GM18519 (cell line): ENCODE data around the gene NFRKB.
"Not testable (repeated sequence)": the region's sequence is repeated elsewhere in the genome, so short reads cannot be mapped to it uniquely, and the experiment has no call there.

Experiments
- ATAC-seq: cut with Tn5 transposase; IDR thresholded peaks from one replicate; pipeline ENCODE4 v1.9.1; 2021; ENCODE audit warnings: mild to moderate bottlenecking, moderate library complexity; ENCODE audit not compliant: unreplicated experiment, low FRiP score

NFRKB gene

DNA sequence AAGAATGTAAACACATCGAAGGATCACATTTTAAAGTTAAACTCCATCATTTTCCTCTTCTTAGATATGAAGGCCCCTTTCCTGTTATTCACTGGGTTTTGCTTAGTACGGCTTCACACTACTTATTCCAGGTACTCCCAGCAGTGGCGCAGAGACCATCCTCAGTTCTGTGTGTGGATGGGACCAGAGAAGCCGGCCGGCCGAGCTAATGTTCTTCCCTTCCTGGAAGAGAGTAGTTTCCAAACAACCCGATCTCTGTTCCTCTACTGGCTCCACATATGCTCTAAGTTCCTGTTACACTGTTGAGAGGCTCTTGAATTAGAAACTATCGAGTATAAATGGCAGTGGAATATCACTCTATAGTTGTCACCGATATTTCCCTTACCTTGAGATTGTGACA is 684 bp upstream of the NFRKB start:
- ATAC-seq = no peak

- peak; percentile 5 for ATAC-seq
Measured at GRCh38 chr11:129894278-129895125, 876 bp downstream of the NFRKB start.

DNA sequence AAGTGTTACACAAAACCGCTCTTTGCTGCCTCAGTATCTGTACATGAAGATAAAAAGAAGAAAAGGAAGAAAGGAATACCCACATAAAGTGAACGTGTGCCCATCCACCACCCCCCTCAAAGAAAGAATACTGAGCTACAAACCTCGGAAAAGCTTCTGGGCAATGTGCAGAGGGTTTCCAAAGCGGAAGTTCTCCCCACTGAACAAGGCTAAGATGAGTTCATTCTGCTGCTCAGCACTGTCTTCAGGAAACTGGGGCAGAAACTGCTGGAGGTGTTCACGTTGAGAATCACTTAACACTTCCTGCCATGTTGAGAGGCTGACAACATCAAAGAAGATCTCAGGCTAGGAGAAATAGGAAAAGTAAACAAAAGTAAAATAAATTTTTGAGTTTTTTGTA is 6.9 kb downstream of the NFRKB start:
- no peak for ATAC-seq

DNA sequence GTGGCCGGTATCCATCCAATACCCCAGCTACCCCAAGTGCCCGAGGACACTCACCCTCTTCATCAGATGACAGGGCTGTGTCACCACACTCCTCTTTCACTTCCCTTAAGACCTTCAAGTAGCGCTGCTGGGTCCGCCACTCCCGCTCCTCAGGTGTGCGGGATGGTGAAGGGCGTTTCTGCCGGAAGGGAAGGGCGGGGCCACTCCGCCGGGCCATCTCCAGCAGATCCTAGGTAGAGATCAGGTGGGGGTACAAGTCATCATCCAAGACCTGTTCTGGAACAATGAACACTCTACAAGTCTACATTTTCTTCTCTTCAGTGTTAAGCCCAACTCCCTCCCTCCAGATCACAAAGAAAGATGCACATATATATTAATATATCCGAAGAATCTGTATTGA is 10.0 kb downstream of the NFRKB start:
- no peak for ATAC-seq

DNA sequence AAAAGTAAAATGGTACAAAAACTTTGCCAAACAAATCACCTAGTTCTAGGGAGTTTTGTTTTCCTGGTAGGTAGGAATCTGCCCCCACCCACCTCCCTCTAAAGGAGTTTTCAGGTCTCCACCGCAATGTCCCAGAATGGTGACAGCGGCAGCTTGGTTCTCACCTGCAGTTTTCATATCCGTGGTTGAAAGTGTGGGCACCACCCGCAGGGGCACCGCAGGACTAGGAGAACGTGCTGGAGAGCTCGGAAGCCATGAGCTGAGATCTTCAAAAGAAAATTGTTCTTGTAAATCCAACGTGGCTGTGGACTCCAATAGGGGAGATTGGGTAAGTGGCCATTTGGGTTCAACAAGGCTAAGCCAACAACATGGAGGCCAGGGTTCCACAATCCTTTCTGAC is 10.8 kb downstream of the NFRKB start:
- ATAC-seq = no peak

GRCh38 chr11:129881570-129882170 is 13.7 kb downstream of the NFRKB start:
- ATAC-seq = no peak

- ATAC-seq = no peak
Measured at GRCh38 chr11:129880311-129880710, 15.1 kb downstream of the NFRKB start.

- no peak for ATAC-seq
Measured at GRCh38 chr11:129871914-129872313, 23.5 kb downstream of the NFRKB start.

DNA sequence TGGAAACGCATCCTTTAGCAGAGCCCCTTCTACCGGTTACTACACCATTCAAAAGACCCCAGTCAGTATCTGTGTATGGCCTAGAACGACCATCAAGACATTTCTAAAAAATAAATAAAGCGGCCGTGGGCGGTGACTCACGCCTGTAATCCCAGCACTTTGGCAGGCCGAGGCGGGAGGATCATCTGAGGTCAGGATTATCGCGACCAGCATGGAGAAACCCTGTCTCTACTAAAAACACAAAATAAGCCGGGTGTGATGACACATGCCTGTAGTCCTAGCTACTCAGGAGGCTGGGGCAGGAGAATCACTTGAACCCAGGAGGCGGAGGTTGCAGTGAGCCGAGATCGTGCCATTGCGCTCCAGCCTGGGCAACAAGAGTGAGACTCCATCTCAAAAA is 26.8 kb downstream of the NFRKB start:
- ATAC-seq = not testable (repeated sequence)

- ATAC-seq = no peak
Measured at GRCh38 chr11:129866311-129866710, 29.1 kb downstream of the NFRKB start.

DNA sequence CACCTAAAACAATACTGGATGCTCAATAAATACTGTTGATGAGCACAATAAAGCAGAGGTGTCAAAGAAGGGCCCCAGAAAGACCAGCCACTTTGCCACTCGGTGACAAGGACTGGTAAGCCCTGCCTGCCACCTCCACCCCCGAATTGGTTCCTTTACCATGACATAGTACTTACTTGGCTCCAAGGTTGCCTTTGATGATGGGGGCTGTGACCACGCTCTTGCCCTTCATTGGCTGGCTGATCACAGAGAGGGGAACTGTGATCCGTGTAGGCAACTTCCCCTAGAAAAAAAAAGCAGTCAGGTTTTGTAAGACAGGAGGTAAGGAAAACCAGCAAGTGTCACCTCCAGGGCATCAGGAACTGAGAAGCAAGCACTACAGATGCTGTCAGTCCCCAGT is 29.7 kb downstream of the NFRKB start:
- ATAC-seq = no peak

GRCh38 chr11:129864811-129865210 is 30.6 kb downstream of the NFRKB start:
- no peak for ATAC-seq

GRCh38 chr11:129861702-129862522 is 33.5 kb downstream of the NFRKB start:
- no peak for ATAC-seq

DNA sequence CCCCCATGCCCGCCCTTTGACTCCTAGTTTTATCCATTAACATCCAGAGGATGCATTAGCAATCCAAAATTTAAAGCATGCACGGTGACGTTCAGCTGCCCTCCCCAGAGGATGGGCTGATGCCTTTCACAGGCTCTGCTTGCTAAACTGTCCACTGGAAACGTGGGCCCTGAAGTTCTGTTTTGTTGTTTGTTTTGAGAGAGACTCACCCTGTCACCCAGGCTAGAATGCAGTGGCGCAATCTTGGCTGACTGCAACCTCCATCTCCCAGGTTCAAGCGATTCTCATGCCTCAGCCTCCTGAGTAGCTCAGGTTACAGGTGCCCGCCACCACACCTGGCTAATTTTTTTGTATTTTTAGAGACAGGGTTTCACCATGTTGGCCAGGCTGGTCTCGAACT is 39.3 kb downstream of the NFRKB start:
- no peak for ATAC-seq

GRCh38 chr11:129855086-129855485 is 40.3 kb downstream of the NFRKB start:
- ATAC-seq = no peak

GRCh38 chr11:129854232-129854805 is 41.1 kb downstream of the NFRKB start:
- no peak for ATAC-seq

DNA sequence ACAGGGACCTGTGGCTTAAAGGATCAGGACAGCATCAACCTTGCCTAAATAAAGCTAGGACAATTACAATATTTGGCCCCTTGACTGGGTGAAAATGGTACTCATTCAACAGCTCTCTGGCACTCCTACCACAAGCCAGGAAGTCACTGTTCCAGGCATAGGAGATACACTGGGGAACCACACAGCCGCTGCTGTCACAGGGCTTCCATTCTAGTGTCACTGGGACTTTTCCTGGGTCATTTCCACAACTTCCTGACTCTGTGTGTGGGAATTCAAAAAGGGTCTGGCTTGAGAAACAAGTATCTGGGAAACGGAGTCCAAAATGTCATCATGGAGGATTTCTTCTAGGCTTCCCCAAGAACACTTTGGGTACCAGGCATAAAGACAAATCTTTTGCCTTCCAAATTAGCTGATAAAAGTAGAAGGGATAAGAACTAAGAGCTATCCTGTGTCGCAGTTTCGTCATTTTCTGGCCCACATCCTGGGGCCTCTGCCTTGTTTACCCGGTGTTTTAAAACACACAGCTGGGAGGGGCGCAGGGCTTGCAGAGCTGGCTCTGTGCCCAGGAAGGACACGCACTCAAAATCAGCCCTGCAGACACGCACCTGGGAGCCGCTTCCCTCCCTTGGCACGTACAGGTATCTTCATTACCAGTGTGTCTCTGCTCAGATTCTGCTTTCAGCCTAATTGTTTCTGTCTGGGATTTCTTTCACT is 41.7 kb downstream of the NFRKB start:
- no peak for ATAC-seq

- no peak for ATAC-seq
Measured at GRCh38 chr11:129852125-129852740, 43.1 kb downstream of the NFRKB start.

DNA sequence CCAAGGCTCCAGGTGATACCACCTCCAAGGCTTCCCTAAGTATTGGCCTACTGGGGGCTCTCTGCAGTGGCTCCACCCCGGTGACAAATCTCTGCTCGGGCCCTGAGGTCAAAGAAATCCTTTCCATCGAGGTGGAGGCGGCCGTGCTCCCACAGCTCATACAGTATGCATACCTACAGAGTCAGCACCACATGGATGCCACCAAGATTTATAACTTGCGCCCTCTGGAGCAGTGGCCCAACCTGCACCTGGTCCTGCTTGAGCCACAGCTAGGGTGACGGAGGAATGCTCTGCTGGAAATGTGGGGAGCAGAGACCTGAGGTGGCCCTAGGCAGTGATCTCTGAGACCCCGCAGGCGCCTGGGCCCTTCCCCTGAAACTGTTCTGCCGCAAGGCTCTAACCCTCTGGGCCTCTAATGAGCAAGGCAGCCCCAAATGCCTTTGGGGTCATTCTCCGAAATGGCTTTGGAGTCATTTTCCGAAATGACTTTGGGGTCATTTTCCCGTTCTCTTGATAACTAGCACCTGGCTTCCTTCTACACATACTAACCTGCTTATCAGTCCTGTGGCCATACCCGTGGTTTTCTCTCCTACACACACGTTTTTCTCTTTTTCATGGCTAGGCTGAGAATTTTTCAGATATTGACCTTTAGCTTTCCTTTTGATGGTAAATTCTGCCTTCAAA is 45.8 kb downstream of the NFRKB start:
- ATAC-seq = no peak
